Stimulated activated CD4-positive, alpha-beta T cell treated with anti-CD3 and anti-CD28 coated beads, Interleukin-12 subunit alpha, Interleukin-12 subunit beta, amount 100 ng/mL, for 4 hours (primary cell): ENCODE data around the gene CYB561.
A peak's percentile ranks its signal among the peaks of the same experiment; 100 is the strongest.
"Not testable (repeated sequence)": the region's sequence is repeated elsewhere in the genome, so short reads cannot be mapped to it uniquely, and the experiment has no call there.

Source experiments
- DNase-seq: peaks from one replicate; pipeline ENCODE4 v3.0.0-alpha.2; 2020

The CYB561 gene

GRCh38 chr17:63478814-63479494, 32.8 kb upstream of the CYB561 start:
- peak; percentile 71 for DNase-seq

GRCh38 chr17:63477480-63478440, 31.7 kb upstream of the CYB561 start:
- no peak for DNase-seq

GRCh38 chr17:63476854-63477479, 30.9 kb upstream of the CYB561 start, which contains the start of gene ACE:
Gene ACE, plus strand, starts transcription at chr17:63477061. Its CDS starts 34 bp downstream, at chr17:63477095.
- peak; percentile 29 for DNase-seq

- no peak for DNase-seq
These were observed 30.4 kb upstream of the CYB561 start for GRCh38 chr17:63476459-63476853.

- DNase-seq: no peak
These were observed 29.6 kb upstream of the CYB561 start for GRCh38 chr17:63475491-63476412.

- DNase-seq: no peak
These were observed 28.7 kb upstream of the CYB561 start for GRCh38 chr17:63474586-63475460.

- no peak for DNase-seq
These were observed 28.1 kb upstream of the CYB561 start for GRCh38 chr17:63474174-63474573.

- not testable (repeated sequence) for DNase-seq
These were observed 22.0 kb upstream of the CYB561 start for GRCh38 chr17:63468099-63468498.

- DNase-seq: no peak
These were observed 18.7 kb upstream of the CYB561 start for GRCh38 chr17:63464691-63465236.

GRCh38 chr17:63463771-63464170, 17.7 kb upstream of the CYB561 start:
- DNase-seq: no peak

GRCh38 chr17:63460018-63460417, 13.9 kb upstream of the CYB561 start:
- no peak for DNase-seq

GRCh38 chr17:63458478-63458877, 12.4 kb upstream of the CYB561 start:
- no peak for DNase-seq

- DNase-seq: no peak
These were observed 9.3 kb upstream of the CYB561 start for GRCh38 chr17:63455417-63455816.

- no peak for DNase-seq
These were observed 8.8 kb upstream of the CYB561 start for GRCh38 chr17:63454915-63455314.

GRCh38 chr17:63454357-63454756, 8.3 kb upstream of the CYB561 start:
- not testable (repeated sequence) for DNase-seq

GRCh38 chr17:63452962-63453551, 7.0 kb upstream of the CYB561 start:
- DNase-seq: no peak

- no peak for DNase-seq
These were observed 6.2 kb upstream of the CYB561 start for GRCh38 chr17:63452046-63452961.

- DNase-seq: no peak
These were observed 5.0 kb upstream of the CYB561 start for GRCh38 chr17:63451150-63451549.

GRCh38 chr17:63450551-63450950, 4.4 kb upstream of the CYB561 start:
- no peak for DNase-seq
